ENCODE data around the gene SRC.
A peak's percentile ranks its signal among the peaks of the same experiment; 100 is the strongest.

SRC gene

GRCh38 chr20:37378420-37378784, 32.5 kb downstream of the SRC start:
- no peak for DNase-seq
- TF ChIP-seq GATA1 (IDR thresholded peaks at IDR 0.05; ENCODE audit: low read depth, low read length), result no peak
- TF ChIP-seq POLR2A (IDR thresholded peaks at IDR 0.05; ENCODE audit: low read length), result no peak

- TF ChIP-seq GATA1 (IDR thresholded peaks at IDR 0.05; ENCODE audit: low read depth, low read length) (no peak), POLR2A (IDR thresholded peaks at IDR 0.05; ENCODE audit: low read length) (no peak)
- peak; percentile 89 to 93 for DNase-seq
Measured at GRCh38 chr20:37378785-37379598, 33.1 kb downstream of the SRC start.

GRCh38 chr20:37379967-37380828, 34.3 kb downstream of the SRC start:
- TF ChIP-seq POLR2A (IDR thresholded peaks at IDR 0.05; ENCODE audit: low read length) (no peak), GATA1 (IDR thresholded peaks at IDR 0.05; ENCODE audit: low read depth, low read length) (no peak)
- peak in 1 of 2 experiments; percentile 46 for DNase-seq

GRCh38 chr20:37380864-37381579, 35.1 kb downstream of the SRC start:
- TF ChIP-seq POLR2A (IDR thresholded peaks at IDR 0.05; ENCODE audit: low read length) (no peak), GATA1 (IDR thresholded peaks at IDR 0.05; ENCODE audit: low read depth, low read length) (no peak)
- peak in 1 of 2 experiments; percentile 22 for DNase-seq

- no peak for TF ChIP-seq POLR2A (IDR thresholded peaks at IDR 0.05; ENCODE audit: low read length)
- no peak for TF ChIP-seq GATA1 (IDR thresholded peaks at IDR 0.05; ENCODE audit: low read depth, low read length)
- DNase-seq, result peak in 1 of 2 experiments; percentile 22
Measured at GRCh38 chr20:37381621-37382471, 35.9 kb downstream of the SRC start.

- TF ChIP-seq GATA1 (IDR thresholded peaks at IDR 0.05; ENCODE audit: low read depth, low read length) (no peak), POLR2A (IDR thresholded peaks at IDR 0.05; ENCODE audit: low read length) (no peak)
- DNase-seq, result peak in 1 of 2 experiments; percentile 44
Measured at GRCh38 chr20:37382482-37383120, 36.7 kb downstream of the SRC start.

- TF ChIP-seq GATA1 (IDR thresholded peaks at IDR 0.05; ENCODE audit: low read depth, low read length) (no peak), POLR2A (IDR thresholded peaks at IDR 0.05; ENCODE audit: low read length) (no peak)
- peak; percentile 64 to 83 for DNase-seq
Measured at GRCh38 chr20:37383229-37383989, 37.5 kb downstream of the SRC start.

GRCh38 chr20:37384683-37385174, 38.8 kb downstream of the SRC start:
- TF ChIP-seq POLR2A (IDR thresholded peaks at IDR 0.05; ENCODE audit: low read length) (no peak), GATA1 (IDR thresholded peaks at IDR 0.05; ENCODE audit: low read depth, low read length) (no peak)
- DNase-seq, result peak; percentile 76 to 88

- no peak for TF ChIP-seq GATA1 (IDR thresholded peaks at IDR 0.05; ENCODE audit: low read depth, low read length)
- no peak for TF ChIP-seq POLR2A (IDR thresholded peaks at IDR 0.05; ENCODE audit: low read length)
- DNase-seq, result no peak
Measured at GRCh38 chr20:37385176-37385575, 39.2 kb downstream of the SRC start.

- TF ChIP-seq GATA1 (IDR thresholded peaks at IDR 0.05; ENCODE audit: low read depth, low read length) (no peak), POLR2A (IDR thresholded peaks at IDR 0.05; ENCODE audit: low read length) (no peak)
- DNase-seq, result no peak
Measured at GRCh38 chr20:37385659-37386504, 39.9 kb downstream of the SRC start.

All from erythroblast (primary cell).